HG02943 (cell line): ENCODE measurements around the gene CAMKK1.
"Not testable (repeated sequence)": the region's sequence is repeated elsewhere in the genome, so short reads cannot be mapped to it uniquely, and the experiment has no call there.

Source experiments
- ATAC-seq: cut with Tn5 transposase; IDR thresholded peaks from one replicate; pipeline ENCODE4 v1.9.1; 2021; ENCODE audit warnings: mild to moderate bottlenecking, low read depth, moderate library complexity; ENCODE audit not compliant: unreplicated experiment

Gene CAMKK1

GRCh38 chr17:3882276-3882675, 10.6 kb downstream of the CAMKK1 start:
- no peak for ATAC-seq

DNA sequence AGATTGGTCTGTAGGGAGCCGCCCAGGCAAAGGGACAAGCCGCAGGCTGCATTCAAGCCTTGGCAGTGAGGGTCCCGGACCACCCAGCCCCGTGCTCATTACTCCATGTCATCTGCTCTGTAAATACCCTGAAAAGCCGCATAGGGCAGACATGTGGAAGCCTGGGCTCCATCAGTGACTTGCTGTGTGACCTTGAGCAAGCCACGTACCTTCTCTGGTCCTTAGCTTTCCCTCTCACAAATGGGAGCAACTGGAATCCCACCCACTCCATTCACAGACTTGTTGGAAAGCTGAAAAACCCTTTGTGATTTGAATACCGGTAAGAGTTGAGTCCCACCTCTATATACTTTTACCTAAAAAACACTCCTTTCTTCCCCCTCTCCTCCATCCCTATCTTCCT, 11.9 kb downstream of the CAMKK1 start:
- ATAC-seq = no peak

GRCh38 chr17:3879591-3880417, 13.0 kb downstream of the CAMKK1 start:
- no peak for ATAC-seq

- no peak for ATAC-seq
Observed at GRCh38 chr17:3879186-3879585, 13.7 kb downstream of the CAMKK1 start.

DNA sequence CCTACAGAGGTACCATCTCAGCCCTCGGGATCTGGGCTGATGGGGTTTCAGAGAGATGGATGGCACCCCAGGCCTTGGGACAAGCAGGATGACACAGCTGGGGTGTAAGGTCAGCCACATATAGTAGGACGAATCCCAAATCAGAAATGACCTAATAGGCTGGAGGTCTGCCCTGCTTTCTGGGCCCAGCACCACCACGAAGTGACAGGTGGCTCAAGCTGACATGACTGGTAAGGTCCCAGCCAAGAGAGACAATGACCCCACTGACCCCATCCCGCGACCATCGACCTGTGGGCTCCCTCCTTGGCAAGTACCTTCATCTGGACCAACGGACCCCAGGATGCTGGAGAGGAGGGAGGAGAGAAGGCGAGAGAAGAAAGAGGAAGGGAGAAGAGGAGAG, 15.6 kb downstream of the CAMKK1 start:
- ATAC-seq = no peak

GRCh38 chr17:3875317-3875716, 17.5 kb downstream of the CAMKK1 start:
- ATAC-seq = no peak

DNA sequence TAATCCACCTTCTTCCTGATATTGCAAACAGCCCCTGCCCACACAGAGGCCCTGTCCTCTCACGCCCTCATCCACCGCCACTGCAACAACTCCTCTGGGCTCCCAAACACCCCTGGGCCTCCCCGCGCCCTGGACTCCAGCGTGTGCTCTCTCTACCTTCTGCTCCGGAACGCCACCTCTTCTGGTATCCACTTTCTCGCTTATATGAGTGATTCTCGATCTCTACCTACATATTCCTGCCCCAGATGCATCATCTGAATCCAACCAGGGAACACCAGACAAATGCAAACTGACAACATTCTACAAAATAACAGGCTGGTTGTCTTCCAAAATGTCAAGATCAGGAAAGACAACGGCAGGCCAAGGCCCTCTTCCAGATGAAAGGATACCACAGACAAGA, 19.0 kb downstream of the CAMKK1 start:
- ATAC-seq = no peak

- no peak for ATAC-seq
Observed at GRCh38 chr17:3870871-3871306, 22.0 kb downstream of the CAMKK1 start.

- no peak for ATAC-seq
Observed at GRCh38 chr17:3867606-3868005, 25.2 kb downstream of the CAMKK1 start.

DNA sequence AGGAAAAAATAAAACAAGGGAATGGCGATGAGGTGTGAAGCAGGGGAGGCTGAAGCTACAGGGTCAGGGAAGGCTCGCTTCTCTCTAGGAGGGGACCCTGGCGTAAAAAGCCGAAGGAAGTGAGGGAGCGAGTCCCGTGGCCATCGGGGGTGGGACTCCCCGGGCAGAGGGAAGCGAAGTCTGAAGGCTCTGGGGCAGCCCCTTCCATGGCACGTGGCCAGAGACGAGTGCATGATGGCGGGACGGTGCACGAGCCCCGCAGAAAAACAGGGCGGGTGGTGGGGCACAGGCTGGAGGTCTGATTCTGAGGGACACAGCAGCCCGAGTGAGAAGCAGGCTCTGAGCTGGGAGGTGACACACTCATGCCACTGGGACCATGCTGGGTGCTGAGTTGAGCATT, 25.7 kb downstream of the CAMKK1 start:
- ATAC-seq = no peak

- ATAC-seq = no peak
Observed at GRCh38 chr17:3866276-3866675, 26.6 kb downstream of the CAMKK1 start.

GRCh38 chr17:3865176-3865575, 27.7 kb downstream of the CAMKK1 start:
- ATAC-seq = no peak

- no peak for ATAC-seq
Observed at GRCh38 chr17:3864534-3864933, 28.3 kb downstream of the CAMKK1 start.

- ATAC-seq = no peak
Observed at GRCh38 chr17:3861761-3862681, 30.8 kb downstream of the CAMKK1 start.

DNA sequence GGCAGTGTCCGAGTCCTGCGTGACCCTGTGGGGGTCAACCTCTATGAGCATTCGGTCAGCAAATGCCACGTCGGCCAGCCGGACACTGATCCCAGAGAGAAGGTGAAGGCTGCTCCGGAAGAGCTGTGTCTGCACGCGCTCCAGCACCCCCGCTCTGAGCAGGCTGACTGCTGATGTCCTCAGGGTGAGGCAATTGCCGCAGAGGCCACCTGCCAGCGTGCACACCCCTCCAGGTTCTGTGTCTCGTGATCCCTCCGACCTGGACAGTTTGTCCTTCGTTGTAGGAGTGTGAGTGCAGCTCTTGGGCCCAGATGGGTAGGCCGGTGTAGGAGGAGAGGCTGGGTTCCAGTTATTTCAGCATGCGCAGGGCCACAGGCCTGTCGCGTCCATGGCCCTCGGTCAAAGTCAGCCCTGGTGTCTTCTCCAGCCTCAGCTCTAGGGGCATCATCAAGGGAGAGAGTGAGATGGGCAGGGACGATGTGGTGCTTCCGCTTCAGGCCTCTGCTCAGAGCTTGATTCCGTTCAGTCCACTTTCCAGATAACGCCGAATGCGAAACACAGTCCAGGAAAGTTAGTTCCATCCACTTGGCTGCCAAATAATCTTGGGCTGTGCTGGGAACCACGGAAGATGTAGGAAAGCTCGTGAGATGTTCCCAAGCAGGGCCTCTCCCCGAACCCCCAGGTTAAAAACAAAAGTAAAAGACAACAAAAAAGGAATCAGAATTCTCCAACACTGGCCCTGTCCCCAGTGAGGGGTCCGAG, 31.7 kb downstream of the CAMKK1 start:
- no peak for ATAC-seq

GRCh38 chr17:3859940-3860339, 32.9 kb downstream of the CAMKK1 start:
- no peak for ATAC-seq

DNA sequence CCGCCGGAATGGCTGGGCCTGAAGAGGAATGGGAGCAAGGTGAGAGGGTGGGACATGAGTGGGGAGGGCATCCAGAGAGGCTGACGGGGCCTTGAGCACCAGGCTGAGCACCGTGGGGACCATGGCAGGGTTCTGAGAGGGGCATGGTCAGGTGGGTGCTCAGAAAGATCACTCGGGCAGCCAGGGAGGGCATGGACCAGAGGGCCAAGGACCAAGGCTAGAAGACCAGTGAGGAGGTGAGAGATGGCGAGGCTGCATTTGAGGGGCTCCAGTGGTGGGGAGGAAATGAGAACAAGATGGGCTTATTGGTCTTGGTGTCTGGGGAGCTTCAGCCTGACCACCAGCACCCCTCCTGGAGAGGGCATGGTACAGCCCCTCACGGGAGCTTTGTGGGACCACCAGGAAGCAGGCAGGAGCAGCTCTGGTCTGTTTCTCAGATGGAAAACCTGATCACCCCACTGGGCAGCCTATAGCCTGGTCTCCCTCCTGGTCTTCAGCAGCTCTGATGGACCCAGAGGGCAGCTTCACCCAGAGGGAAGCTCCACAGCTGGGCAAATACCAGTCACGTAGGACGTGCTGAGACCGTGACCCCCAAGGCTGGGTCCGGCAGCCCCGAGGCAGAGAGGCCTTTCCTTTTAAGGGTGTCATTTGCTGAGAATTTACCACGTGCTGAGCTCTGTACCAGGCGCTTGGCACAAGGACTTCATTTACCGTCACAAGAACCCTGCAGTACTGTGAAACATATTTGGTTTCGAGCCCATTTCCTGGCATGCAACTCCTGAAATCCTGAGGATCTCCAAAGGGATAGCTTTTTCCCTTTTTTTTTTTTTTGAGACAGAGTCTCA, 35.4 kb downstream of the CAMKK1 start:
- ATAC-seq = no peak

DNA sequence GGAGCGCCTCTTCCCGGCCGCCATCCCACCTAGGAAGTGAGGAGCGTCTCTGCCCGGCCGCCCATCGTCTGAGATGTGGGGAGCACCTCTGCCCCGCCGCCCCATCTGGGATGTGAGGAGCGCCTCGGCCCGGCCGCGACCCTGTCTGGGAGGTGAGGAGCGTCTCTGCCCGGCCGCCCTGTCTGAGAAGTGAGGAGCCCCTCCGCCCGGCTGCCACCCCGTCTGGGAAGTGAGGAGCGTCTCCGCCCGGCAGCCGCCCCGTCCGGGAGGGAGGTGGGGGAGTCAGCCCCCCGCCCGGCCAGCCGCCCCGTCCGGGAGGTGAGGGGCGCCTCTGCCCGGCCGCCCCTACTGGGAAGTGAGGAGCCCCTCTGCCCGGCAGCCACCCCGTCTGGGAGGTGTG, 38.6 kb downstream of the CAMKK1 start:
- ATAC-seq = not testable (repeated sequence)

- ATAC-seq = no peak
Observed at GRCh38 chr17:3852561-3852960, 40.3 kb downstream of the CAMKK1 start.
